ENCODE data around the gene ARHGAP30.
"Not testable (repeated sequence)": the region's sequence is repeated elsewhere in the genome, so short reads cannot be mapped to it uniquely, and the experiment has no call there.

ARHGAP30 gene

DNA sequence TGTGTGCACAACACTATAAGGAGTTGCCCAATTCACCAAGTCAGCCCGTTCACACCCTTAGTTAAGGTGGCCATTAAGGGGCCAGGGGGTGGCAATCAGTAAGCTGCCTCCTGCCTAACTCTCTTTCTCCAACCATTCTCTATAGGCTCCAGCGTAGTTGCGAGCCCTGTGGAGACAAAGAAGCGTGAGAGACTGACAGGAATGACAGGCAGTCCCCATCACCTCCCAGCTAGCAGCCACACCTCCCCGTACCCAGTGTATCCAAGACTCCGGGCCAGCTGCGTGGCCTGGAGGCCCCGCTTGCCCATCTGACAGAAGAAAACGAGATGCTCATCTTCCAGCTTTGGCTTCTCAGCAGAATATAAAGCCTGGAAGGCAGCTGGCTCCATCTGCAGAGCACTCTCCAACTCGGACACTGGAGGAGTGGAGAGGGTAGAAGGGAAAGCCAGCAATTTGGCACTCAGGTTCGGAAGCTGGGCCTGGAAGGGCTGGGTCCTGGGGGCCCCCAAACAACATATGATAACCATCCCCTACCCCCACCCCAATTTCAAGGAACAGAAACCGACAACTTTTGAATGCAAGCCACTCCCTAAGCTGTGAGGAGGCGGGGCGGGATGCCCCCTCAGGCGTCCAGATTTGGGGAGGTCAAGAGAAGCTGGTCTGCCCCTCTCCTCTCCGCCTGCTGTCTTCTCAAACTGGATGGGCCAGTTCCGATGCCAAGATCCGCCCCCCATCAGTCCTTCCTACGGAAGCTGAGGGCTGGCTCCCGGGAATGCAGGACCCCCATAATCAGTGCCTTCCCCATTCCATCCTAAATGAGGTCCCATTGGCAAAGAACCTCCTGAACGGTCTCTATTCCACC lies 31.8 kb downstream of the ARHGAP30 start:
- no peak for DNase-seq (ENCODE audit: low read depth)

DNA sequence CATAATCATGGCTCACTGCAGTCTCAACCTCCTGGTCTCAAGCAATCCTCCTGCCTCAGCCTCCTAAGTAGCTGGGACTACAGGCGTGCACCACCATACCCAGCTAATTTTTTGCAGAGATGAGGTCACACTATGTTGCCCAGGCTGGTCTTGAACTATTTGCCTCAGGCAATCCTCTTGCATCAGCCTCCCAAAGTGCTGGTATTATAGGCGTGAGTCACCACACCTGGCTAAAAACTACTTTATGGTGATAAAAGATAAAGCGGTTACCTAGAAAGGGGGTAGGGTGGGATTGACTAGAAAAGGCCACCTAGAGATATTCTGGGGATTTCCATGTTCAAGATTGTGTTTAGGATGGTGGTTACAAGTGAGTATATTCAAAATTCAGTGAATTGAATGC lies 35.9 kb downstream of the ARHGAP30 start:
- no peak for DNase-seq (ENCODE audit: low read depth)

DNA sequence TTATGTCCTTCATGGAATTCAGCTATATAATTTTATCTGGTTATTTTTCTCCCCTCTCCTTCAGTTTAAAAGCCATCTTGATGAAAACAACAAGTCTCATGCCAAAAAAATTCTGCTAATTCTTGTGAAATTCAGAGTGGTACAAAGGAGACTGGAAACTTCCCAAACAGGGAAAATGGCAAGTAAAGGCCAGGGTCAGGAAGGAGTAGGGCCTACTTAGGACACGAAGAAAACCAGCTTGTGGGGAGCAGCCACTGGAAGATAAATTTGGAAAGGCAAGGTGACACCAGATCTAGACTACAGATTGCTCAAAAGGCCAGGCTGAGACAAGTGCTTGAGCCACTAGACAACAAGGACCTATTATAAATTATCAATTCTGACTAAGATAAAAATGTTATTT lies 37.3 kb downstream of the ARHGAP30 start:
- no peak for DNase-seq (ENCODE audit: low read depth)

DNA sequence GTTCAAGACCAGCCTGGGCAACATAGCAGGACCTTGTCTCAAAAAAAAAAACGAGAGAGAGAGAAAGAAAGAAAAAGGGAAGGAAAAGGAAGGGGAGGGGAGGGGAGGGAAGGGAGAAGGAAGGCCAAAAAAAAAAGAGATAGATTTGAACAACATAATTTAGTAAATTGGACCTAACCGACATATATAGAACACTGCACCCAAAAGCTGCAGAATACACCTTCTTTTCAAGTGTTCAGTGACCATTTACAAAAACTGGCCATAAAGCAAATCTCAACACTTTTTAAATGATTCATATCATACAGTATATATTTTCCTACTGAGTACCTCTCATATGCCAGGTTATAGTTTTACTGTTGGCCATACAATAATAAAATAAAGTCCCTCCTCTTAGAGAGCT lies 37.8 kb downstream of the ARHGAP30 start:
- DNase-seq (ENCODE audit: low read depth) = no peak

DNA sequence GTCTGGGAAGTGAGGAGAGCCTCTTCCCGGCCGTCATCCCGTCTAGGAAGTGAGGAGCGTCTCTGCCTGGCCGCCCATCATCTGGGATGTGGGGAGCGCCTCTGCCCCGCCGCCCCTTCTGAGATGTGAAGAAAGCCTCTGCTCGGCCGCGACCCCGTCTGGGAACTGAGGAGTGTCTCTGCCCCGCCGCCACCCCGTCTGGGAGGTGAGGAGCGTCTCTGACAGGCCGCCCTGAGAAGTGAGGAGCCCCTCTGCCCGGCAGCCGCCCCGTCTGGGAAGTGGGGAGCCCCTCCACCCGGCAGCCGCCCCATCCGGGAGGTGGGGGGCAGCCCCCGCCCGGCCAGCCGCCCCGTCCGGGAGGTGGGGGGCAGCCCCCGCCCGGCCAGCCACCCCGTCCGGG lies 40.2 kb downstream of the ARHGAP30 start:
- not testable (repeated sequence) for DNase-seq (ENCODE audit: low read depth)

DNA sequence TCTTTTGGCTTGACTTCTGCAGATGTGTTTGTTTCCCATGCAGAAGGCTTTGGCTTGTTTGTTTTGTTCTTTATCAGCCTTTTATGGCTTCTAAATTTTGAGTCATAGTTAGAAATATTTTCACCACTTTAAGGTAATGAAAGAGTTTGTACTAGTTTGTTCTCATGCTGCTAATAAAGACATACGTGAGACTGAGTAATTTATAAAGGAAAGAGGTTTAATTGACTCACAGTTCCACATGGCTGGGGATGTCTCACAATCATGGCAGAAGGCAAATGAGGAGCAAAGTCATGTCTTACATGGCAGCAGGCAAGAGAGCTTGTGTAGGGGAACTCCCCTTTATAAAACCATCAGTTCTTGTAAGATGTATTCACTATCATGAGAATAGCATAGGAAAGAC lies 42.7 kb downstream of the ARHGAP30 start:
- not testable (repeated sequence) for DNase-seq (ENCODE audit: low read depth)

DNA sequence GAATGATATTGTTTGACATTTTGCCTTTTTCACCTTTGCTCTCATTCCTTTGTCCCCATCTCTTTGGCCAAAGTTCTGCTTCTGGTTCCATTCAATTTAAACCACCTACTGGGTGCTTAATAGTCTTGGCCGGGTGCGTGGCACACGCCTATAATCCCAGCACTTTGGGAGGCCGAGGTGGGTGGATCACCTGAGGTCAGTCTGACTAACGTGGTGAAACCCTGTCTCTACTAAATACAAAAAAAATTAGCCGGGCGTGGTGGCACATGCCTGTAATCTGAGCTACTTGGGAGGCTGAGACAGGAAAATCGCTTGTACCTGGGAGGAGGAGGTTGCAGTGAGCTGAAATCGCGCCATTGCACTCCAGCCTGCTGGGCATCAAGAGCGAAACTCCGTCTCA lies 47.3 kb downstream of the ARHGAP30 start:
- DNase-seq (ENCODE audit: low read depth) = not testable (repeated sequence)

DNA sequence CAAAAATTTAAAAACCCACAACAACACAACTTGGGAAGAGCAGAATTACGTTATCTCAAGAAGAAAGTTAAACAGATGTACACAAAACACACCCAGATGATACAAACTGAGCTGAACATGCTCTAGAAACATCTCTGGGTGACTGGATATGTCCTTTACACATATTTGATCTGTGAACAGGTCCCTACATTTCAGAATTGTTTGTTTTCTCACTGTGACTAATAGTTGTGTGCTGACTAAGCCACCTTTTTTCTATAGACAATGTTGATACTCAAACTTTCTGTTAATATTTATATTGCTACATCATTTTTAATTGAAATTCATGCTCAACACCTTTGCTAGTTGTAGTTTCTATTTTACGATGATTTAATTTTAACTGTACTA lies 47.7 kb downstream of the ARHGAP30 start:
- DNase-seq (ENCODE audit: low read depth) = no peak

DNA sequence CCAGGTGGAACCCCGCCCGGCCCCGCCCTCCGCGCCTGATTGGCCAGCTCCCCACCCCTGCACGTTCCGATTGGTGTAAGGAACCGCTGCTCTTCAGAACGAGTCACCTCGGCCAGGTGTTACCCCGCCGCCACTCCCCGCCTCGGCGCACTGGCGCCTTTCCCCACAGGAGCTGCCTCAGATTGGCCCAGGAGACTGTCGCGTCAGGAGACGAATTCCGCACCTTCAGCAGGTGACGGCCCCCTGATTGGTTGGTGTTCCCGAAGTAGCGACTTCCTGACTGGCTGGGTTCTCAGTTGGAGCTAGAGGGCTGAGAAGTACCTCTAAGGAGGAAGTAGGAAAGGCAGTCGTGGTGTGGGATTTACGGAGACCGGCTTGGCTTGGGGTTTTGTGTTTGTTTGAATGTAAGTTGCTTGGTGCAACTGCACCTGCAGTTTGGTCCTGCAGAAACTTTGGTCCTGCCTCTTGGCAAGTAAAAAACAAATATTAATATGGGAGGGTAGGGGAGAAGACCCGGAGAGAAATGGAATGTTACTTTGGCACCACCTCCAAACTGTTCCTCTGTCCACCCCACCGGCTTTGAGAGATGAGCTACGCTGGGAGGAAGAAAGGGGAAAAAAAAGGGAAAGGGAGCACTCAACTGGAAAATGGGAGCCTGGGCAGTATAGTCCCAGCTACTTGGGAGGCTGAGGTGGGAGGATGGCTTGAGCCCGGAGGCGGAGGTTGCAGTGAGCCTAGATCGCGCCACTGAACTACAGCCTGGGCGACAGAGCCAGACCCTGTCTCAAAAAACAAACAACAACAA lies 48.3 kb downstream of the ARHGAP30 start:
- peak; percentile 77 for DNase-seq (ENCODE audit: low read depth)

DNA sequence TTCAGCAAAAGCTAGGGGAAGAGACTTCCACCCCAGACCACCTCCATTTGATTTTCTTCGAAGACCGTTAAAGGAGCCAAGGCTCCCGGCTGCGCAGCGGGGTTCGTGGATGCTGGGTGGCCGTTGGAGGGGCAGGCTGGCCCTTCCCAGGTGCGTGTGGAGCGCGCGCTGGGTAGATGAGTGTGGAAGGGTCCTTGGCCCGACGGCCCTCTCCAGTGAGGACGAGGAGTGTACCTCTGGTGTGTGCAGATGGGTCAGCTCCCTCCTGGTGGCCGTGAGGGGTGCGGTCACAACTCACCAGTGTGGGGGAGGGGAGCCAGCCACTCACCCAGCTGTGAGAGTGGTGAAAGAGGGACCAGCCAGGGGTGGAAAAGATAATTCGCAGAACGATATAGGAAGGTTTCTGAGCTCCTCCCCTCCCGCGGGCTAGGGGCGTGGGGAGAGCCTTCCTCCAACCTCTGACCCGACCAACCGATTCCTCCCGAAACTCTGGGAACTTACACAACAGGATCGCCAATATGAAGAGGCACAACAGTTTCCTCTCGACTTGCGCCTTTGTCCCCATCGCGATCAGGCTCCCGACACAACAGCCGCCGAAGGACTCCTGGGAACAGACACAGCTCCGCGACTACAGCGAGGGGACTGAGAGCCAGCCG lies 49.1 kb downstream of the ARHGAP30 start, which contains the start of gene F11R:
Gene F11R (minus strand): TSS at position 644 of the 656 bp plus-strand sequence. CDS start 79 bp downstream, at position 565.
- no peak for DNase-seq (ENCODE audit: low read depth)

DNA sequence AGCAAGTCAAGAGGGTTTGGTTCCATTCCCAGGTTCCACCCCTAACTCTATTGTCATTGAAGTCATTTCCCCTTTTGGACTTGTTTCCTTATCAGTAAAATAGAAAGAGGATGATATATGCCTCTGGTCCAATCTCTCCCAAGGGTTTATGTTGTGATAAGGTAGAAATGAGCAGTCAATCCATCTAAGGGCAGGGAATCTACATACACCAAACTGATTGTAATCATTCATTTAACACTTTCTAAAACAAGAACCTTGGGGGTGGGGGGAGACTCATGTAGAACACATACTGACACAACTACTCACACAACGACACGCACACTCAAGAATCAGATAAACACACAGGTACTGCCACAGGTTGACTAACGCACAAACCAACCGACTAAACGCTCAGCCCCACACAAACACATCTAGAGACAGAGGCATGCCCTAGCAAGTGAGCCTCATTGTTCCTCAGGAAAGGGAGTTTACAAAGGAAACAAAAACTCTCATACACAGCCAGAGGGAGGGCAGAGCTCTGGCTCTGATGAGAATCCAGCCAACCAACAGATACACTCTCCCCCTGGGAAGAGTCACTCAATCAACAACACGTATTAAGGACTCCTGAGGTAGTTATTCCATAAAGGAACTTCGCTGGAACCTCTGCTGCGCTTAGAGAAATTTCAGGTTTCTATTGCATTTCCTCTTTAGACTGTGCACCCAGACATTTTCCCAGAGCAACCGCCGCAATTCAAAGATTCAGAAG lies 49.8 kb downstream of the ARHGAP30 start:
- no peak for DNase-seq (ENCODE audit: low read depth)

DNA sequence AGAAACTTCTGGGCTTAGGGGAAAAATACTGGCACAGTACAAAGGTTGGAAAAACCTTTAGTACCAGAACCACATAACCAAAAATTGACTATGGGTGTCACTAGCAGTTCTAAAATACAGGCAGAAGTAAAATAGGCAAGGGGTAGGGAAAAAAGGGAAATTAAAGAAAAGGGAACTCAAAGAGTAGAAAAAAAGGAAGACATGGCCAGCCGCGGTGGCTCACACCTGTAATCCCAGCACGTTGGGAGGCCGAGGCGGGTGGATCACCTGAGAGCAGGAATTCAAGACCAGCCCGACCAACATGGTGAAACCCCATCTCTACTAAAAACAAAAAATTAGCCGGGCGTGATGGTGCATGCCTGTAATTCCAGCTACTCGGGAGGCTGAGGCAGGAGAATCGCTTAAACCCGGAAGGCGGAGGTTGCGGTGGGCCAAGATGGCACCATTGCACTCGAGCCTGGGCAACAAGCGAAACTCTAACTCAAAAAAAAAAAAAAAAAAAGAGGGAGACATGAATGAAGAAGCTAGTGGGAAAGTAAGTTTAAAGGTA lies 50.5 kb downstream of the ARHGAP30 start:
- not testable (repeated sequence) for DNase-seq (ENCODE audit: low read depth)

DNA sequence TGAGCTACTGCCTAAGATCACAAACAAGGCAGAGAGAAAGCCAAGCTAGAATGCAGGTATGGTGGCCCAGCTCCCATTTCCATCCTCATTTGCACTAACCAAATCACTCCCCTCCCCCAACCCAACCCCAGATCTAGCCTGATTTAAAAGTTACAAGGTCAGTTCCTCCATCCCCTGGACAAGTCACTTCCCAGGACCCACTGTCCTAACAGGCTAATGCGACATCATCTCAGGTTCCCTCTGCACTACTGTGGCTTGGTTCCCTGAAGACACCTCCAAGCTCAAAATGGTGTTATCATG lies 51.1 kb downstream of the ARHGAP30 start:
- DNase-seq (ENCODE audit: low read depth) = no peak

DNA sequence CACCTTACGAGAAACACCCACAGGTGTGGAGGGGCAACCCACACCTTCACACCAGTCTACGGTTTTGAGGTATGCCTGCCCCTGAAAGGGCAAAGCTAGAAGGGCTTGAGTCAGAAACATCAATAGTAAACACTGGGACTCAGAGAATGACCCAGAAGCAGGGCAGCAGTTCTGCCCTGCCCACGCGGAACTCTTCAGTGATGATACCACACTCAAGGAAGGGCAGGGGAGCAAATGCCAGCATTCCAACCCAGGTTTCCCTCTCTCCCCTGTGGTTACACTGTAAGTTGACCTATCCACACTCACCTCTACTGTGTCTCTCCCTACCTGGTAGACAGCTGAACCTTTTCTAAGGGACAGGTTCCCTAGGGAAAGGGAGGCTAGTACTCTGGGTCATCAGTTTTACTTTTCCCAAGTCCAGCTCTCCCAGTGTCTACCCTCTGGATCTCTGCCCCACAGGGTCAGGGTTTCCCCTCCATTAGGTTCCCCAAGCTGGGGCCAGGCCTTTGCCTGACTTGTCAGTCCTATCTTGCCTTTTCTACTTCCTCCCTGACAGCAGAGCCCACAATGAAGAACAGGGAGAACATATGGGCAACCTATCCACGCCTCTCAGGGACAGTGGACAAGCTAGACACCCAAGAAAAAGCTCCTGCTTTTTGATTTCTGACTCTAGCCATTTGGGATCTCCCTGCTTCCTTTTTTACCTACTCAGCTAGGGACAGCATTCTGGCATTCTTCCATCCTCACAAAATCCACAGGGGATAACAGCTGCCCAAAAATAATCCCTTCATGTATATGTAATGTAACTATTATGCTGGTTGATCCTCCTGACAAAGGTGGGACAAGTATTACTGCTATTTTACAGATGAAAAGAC lies 51.7 kb downstream of the ARHGAP30 start:
- DNase-seq (ENCODE audit: low read depth) = no peak

DNA sequence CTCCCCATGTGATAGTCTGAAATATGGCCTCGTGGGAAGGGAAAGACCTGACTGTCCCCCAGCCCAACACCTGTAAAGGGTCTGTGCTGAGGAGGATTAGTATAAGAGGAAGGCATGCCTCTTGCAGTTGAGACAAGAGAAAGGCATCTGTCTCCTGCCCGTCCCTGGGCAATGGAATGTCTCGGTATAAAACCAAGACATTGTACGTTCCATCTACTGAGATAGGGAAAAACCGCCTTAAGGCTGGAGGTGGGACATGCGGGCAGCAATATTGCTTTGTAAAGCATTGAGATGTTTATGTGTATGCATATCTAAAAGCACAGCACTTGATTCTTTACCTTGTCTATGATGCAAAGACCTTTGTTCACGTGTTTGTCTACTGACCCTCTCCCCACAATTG lies 52.5 kb downstream of the ARHGAP30 start:
- DNase-seq (ENCODE audit: low read depth) = not testable (repeated sequence)

DNA sequence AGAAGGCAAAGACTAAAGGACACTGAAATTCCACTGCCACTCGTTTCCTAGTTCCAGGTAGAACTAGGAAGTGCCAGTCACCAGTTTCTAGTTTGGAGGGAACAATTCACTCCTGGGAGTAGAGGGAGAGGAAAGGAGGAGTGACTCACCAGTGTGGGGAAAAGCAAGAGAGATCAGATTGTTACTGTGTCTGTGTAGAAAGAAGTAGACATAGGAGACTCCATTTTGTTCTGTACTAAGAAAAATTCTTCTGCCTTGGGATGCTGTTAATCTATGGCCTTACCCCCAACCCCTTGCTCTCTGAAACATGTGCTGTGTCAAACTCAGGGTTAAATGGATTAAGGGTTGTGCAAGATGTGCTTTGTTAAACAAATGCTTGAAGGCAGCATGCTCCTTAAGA lies 53.0 kb downstream of the ARHGAP30 start:
- DNase-seq (ENCODE audit: low read depth) = not testable (repeated sequence)

DNA sequence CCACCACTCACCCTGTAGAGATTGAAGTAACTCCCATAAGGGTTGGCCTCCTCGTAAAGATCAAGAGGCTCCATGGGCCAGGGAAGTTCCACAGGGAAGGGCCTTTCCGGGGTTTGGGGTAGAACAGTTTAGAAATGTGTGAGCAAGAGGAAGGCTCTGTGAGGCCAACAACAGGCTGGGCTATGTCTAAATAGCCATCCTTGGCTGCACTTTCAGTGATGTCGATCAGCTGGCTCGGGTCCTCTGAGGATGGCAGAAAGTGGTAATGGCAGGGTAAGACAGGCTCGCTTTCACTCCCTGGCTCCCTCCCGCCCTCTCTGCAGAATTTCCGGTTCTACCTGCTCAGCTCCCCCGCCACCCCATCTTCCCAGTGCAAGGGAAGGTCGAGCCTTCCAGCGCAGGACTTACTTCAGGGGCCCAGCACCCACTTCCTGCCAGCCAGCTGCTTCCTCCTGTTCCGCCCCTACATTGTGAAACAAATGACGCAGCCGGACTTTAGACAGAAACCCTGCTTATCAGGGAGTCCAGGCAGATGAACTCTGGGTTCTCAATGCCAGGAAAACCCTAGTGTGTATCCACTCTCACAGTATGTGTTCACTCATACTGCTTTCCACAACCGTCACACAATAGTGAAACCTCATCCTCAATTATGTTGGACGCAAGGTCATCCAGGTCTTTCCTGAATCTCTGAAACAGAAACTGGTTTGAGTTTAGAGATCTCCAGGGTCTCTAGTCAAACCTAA lies 56.0 kb downstream of the ARHGAP30 start:
- peak; percentile 50 for DNase-seq (ENCODE audit: low read depth)

DNA sequence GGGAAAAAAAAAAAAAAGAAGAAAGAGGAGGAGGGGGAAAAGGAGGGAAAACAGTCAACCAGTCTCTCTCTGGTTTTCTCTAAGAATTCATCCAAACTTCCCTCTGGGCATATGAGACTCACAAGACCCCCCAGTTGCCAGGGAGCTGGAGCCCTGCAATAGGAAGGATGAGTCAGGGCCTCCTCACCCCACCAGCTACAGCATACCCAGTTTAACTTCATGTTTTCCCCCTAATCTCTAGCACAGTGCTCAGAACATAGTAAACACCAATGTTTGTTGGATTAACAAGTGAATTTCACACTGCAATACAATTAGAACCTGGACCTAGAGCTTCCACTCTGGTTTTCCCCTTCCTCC lies 56.6 kb downstream of the ARHGAP30 start:
- DNase-seq (ENCODE audit: low read depth) = no peak

DNA sequence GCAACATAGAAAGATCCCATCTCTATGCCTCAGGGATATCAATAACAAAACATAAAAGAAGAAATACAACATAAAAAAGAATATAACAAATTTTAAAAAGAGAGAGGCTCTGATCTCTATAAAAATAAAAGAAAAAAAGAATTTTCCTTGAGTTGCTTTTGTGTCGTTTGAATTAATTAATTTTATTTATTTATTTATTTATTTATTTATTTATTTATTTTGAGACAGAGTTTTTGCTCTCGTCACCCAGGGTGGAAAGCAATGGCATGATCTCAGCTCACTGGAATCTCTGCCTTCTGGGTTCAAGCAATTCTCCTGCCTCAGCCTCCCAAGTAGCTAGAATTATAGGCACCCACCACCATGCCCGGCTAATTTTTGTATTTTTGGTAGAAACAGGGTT lies 57.3 kb downstream of the ARHGAP30 start:
- no peak for DNase-seq (ENCODE audit: low read depth)

DNA sequence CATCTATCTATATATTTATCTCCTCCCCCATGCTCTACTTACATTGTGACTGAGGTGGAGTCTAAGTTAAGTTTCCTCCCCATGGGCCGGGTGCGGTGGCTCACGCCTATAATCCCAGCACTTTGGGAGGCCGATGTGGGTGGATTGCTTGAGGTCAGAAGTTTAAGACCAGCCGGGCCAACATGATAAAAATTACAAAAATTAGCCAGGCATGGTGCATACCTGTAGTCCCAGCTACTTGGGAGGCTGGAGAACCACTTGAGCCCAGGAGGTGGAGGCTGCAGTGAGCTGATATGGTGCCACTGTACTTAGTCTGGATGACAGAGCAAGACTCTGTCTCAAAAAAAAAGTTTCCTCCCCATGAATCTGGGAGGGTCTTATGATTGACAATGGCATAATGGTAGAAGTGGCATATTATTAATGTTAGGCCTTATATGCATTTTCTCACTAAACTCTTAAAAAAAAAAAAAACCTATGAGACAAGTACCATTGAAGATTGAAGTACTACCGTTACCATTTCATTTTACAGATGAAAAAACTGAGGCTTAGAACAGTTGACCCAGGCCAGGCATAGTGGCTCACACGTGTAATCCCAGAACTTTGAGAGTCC lies 60.0 kb downstream of the ARHGAP30 start:
- no peak for DNase-seq (ENCODE audit: low read depth)

Measured in stimulated activated CD8-positive, alpha-beta memory T cell treated with anti-CD3 and anti-CD28 coated beads, Interleukin-4, amount 100 ng/mL, for 24 hours (primary cell).